Measurements from ENCODE around the gene CPT1B.
"Not testable (repeated sequence)": the region's sequence is repeated elsewhere in the genome, so short reads cannot be mapped to it uniquely, and the experiment has no call there.

CPT1B gene

GRCh38 chr22:50620593-50621355 lies 42.5 kb upstream of the CPT1B start:
- TF ChIP-seq EZH2 (IDR thresholded peaks at IDR 0.05; ENCODE audit: borderline replicate concordance, low read depth, low read length, severe bottlenecking), result no peak
- peak; percentile 85 for TF ChIP-seq CTCF (IDR thresholded peaks at IDR 0.05; ENCODE audit: borderline replicate concordance, extremely low read depth, low read length, poor library complexity, severe bottlenecking)
- DNase-seq, result peak; percentile 55
- peak overlapping the region; percentile 66 for H3K4me2 ChIP-seq (ENCODE audit: insufficient read depth, low read length)

GRCh38 chr22:50614296-50614695 lies 36.1 kb upstream of the CPT1B start:
- not testable (repeated sequence) for H3K9ac ChIP-seq (ENCODE audit: low read depth, low read length); H3K27me3 ChIP-seq (ENCODE audit: insufficient read depth, low read length, poor library complexity); H3K4me3 ChIP-seq (ENCODE audit: low read depth in 1 of 2, low read length in 2 of 2); H3K9me3 ChIP-seq (ENCODE audit: insufficient read depth, low read length, severe bottlenecking); H3K27ac ChIP-seq (ENCODE audit: low read length); ATAC-seq (ENCODE audit: insufficient read depth, low read depth); H3K4me2 ChIP-seq (ENCODE audit: insufficient read depth, low read length); H4K20me1 ChIP-seq (ENCODE audit: insufficient read depth, low read length); DNase-seq; H3K79me2 ChIP-seq (ENCODE audit: insufficient read depth, low read length); H2AFZ ChIP-seq (ENCODE audit: low read depth, low read length); H3K4me1 ChIP-seq (ENCODE audit: insufficient read depth, low read length); H3K36me3 ChIP-seq (ENCODE audit: insufficient read depth, low read length)

More at GRCh38 chr22:50620593-50621355, 42.5 kb upstream of the CPT1B start:
- Histone ChIP-seq H3K9ac (ENCODE audit: low read depth, low read length) (peak overlapping the region; percentile 43), H3K27ac (ENCODE audit: low read length) (peak overlapping the region; percentile 77), H3K4me1 (ENCODE audit: insufficient read depth, low read length) (peaks cover 37% of the 10 kb centered on the region), H3K36me3 (ENCODE audit: insufficient read depth, low read length) (peaks cover 9% of the 10 kb centered on the region), H3K4me3 (ENCODE audit: low read depth in 1 of 2, low read length in 2 of 2) (peak overlapping the region; percentile 1 to 56; a peak in 3 of 4 replicates), H3K79me2 (ENCODE audit: insufficient read depth, low read length) (no peaks in the 10 kb centered on the region), H2AFZ (ENCODE audit: low read depth, low read length) (peak overlapping the region; percentile 66), H3K9me3 (ENCODE audit: insufficient read depth, low read length, severe bottlenecking) (no peaks in the 10 kb centered on the region), H3K27me3 (ENCODE audit: insufficient read depth, low read length, poor library complexity) (no peaks in the 10 kb centered on the region), H4K20me1 (ENCODE audit: insufficient read depth, low read length) (no peaks in the 10 kb centered on the region)
- ATAC-seq (ENCODE audit: insufficient read depth, low read depth), result peak; percentile 87

- Histone ChIP-seq H3K4me3 (ENCODE audit: low read depth in 1 of 2, low read length in 2 of 2) (no peak overlapping the region), H3K79me2 (ENCODE audit: insufficient read depth, low read length) (no peaks in the 10 kb centered on the region), H3K9ac (ENCODE audit: low read depth, low read length) (no peak overlapping the region), H4K20me1 (ENCODE audit: insufficient read depth, low read length) (no peaks in the 10 kb centered on the region), H3K27me3 (ENCODE audit: insufficient read depth, low read length, poor library complexity) (no peaks in the 10 kb centered on the region), H2AFZ (ENCODE audit: low read depth, low read length) (no peak overlapping the region), H3K9me3 (ENCODE audit: insufficient read depth, low read length, severe bottlenecking) (no peaks in the 10 kb centered on the region), H3K36me3 (ENCODE audit: insufficient read depth, low read length) (no peaks in the 10 kb centered on the region), H3K4me1 (ENCODE audit: insufficient read depth, low read length) (no peaks in the 10 kb centered on the region), H3K4me2 (ENCODE audit: insufficient read depth, low read length) (no peak overlapping the region), H3K27ac (ENCODE audit: low read length) (no peak overlapping the region)
- no peak for DNase-seq
- TF ChIP-seq CTCF (IDR thresholded peaks at IDR 0.05; ENCODE audit: borderline replicate concordance, extremely low read depth, low read length, poor library complexity, severe bottlenecking) (no peak), EZH2 (IDR thresholded peaks at IDR 0.05; ENCODE audit: borderline replicate concordance, low read depth, low read length, severe bottlenecking) (no peak)
- ATAC-seq (ENCODE audit: insufficient read depth, low read depth), result no peak
Observed at GRCh38 chr22:50613291-50613981, 35.2 kb upstream of the CPT1B start.

GRCh38 chr22:50612528-50613221 lies 34.4 kb upstream of the CPT1B start:
- Histone ChIP-seq H3K9ac (ENCODE audit: low read depth, low read length) (no peak overlapping the region), H3K79me2 (ENCODE audit: insufficient read depth, low read length) (no peaks in the 10 kb centered on the region), H3K27ac (ENCODE audit: low read length) (no peak overlapping the region), H3K4me3 (ENCODE audit: low read depth in 1 of 2, low read length in 2 of 2) (no peak overlapping the region), H3K27me3 (ENCODE audit: insufficient read depth, low read length, poor library complexity) (no peaks in the 10 kb centered on the region), H3K4me1 (ENCODE audit: insufficient read depth, low read length) (no peaks in the 10 kb centered on the region), H4K20me1 (ENCODE audit: insufficient read depth, low read length) (no peaks in the 10 kb centered on the region), H3K36me3 (ENCODE audit: insufficient read depth, low read length) (no peaks in the 10 kb centered on the region), H2AFZ (ENCODE audit: low read depth, low read length) (no peak overlapping the region), H3K4me2 (ENCODE audit: insufficient read depth, low read length) (no peak overlapping the region), H3K9me3 (ENCODE audit: insufficient read depth, low read length, severe bottlenecking) (no peaks in the 10 kb centered on the region)
- ATAC-seq (ENCODE audit: insufficient read depth, low read depth) (no peak), DNase-seq (no peak)
- TF ChIP-seq CTCF (IDR thresholded peaks at IDR 0.05; ENCODE audit: borderline replicate concordance, extremely low read depth, low read length, poor library complexity, severe bottlenecking), result no peak
- TF ChIP-seq EZH2 (IDR thresholded peaks at IDR 0.05; ENCODE audit: borderline replicate concordance, low read depth, low read length, severe bottlenecking), result no peak

All from DND-41 (cell line).